Measurements from ENCODE around the gene RAC3. TPM values are rescaled to one million over a fixed set of nuclear protein-coding genes. Genes with fewer than 3 reads are reported as not detected.
A peak's percentile ranks its signal among the peaks of the same experiment; 100 is the strongest.

RAC3 gene
- total RNA-seq, 1 experiment from 2014 or later = 84.8 TPM

DNA sequence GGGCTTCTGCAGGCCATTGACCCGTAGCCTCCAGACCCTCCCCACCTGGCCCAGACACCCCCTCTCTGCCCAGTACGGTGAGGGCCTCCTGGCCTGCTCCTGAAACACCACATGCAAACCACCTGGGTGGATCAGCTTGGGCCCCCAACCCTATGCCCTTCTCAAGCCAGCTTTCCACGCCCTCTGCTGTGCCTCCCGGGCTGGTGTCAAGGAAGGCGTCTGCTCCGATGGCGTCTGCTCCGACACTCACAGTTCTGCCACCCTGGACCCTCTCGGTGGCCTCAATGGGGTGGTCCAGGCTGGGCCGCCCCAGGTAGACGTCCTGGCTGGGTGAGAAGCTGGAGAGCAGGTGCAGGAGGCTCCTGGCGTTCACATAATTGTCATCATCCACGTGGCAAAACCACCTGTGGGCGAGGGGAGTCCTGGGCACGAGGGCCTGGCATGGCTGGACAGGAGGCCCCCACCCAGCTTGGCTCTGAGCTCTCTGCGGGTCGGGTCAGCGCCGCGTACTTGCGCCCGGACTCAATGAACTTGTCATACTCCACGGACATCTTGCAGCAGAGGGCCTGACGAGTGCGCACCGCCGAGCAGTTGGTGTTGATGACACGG, 18.8 kb downstream of the RAC3 start:
- no peak overlapping the region for H3K27ac ChIP-seq (ENCODE audit: insufficient read length, low read depth, low read length)
- no peak overlapping the region for H2BK120ac ChIP-seq (ENCODE audit: low read depth, low read length, poor library complexity, severe bottlenecking)
- H3K56ac ChIP-seq (ENCODE audit: insufficient read length, low read depth, low read length) = no peak overlapping the region
- no peak overlapping the region; a peak in 1 of 7 replicates for H3K27ac Mint-ChIP-seq
- no peaks in the 10 kb centered on the region for H3K23me2 ChIP-seq (ENCODE audit: insufficient read length, low read depth, low read length, poor library complexity, severe bottlenecking)
- H3K4me1 Mint-ChIP-seq = peaks cover 0 to 13% of the 10 kb centered on the region in 2 experiments; a peak in 2 of 4 replicates
- H3K9me3 ChIP-seq (ENCODE audit: control insufficient read depth, low read depth, low read length) = no peaks in the 10 kb centered on the region
- H2BK15ac ChIP-seq (ENCODE audit: low read depth, low read length) = no peak overlapping the region
- H2AK5ac ChIP-seq (ENCODE audit: insufficient read length, low read length) = no peak overlapping the region
- H3K36me3 Mint-ChIP-seq (ENCODE audit: insufficient read depth in 1 of 3, low read depth in 3 of 3) = peaks cover 10 to 38% (median 34%) of the 10 kb centered on the region in 3 experiments; a peak in 6 of 7 replicates
- H3K4ac ChIP-seq (ENCODE audit: low read depth, low read length) = no peak overlapping the region
- H3K79me1 ChIP-seq (ENCODE audit: insufficient read depth, low read depth, low read length, poor library complexity, severe bottlenecking) = peaks cover 2% of the 10 kb centered on the region
- no peak overlapping the region for H4K91ac ChIP-seq (ENCODE audit: insufficient read length, low read depth, low read length)
- no peak overlapping the region for H2BK12ac ChIP-seq (ENCODE audit: insufficient read length, low read depth, low read length)
- no peak overlapping the region for H3K14ac ChIP-seq (ENCODE audit: insufficient read depth, low read length)
- WGBS (ENCODE audit: extremely low coverage, insufficient read length, low lambda C conversion rate) = no CpG with 5 or more reads among the region's 28 CpGs
- H4K5ac ChIP-seq (ENCODE audit: insufficient read length, low read depth, low read length) = no peak overlapping the region
- H3K4me2 ChIP-seq (ENCODE audit: insufficient read depth, insufficient read length, low read length) = peak overlapping the region; percentile 5
- no peak overlapping the region for H2AFZ ChIP-seq (ENCODE audit: low read length)
- no peak overlapping the region for H3K9ac ChIP-seq (ENCODE audit: extremely low read depth, insufficient read length, low read length)
- peak overlapping the region; percentile 78 to 86 for H3K4me3 Mint-ChIP-seq
- no peak overlapping the region for H3K23ac ChIP-seq (ENCODE audit: insufficient read length, low read depth, low read length)
- no peak overlapping the region for H3K18ac ChIP-seq (ENCODE audit: insufficient read length, low read depth, low read length)
- no peak overlapping the region for H4K8ac ChIP-seq (replicated peaks; ENCODE audit: insufficient read length, low read depth, low read length)
- no peaks in the 10 kb centered on the region for H3K27me3 ChIP-seq (ENCODE audit: insufficient read depth, low read length)
- H2BK5ac ChIP-seq (ENCODE audit: insufficient read length, low read length) = no peak overlapping the region
- no peaks in the 10 kb centered on the region for H3K4me1 ChIP-seq (ENCODE audit: insufficient read depth, low read length)
- no peaks in the 10 kb centered on the region for H4K20me1 ChIP-seq (ENCODE audit: control insufficient read depth, insufficient read depth, insufficient read length)
- H3T11ph ChIP-seq (ENCODE audit: low read length) = no peak overlapping the region
- TF ChIP-seq, protein P1, sequence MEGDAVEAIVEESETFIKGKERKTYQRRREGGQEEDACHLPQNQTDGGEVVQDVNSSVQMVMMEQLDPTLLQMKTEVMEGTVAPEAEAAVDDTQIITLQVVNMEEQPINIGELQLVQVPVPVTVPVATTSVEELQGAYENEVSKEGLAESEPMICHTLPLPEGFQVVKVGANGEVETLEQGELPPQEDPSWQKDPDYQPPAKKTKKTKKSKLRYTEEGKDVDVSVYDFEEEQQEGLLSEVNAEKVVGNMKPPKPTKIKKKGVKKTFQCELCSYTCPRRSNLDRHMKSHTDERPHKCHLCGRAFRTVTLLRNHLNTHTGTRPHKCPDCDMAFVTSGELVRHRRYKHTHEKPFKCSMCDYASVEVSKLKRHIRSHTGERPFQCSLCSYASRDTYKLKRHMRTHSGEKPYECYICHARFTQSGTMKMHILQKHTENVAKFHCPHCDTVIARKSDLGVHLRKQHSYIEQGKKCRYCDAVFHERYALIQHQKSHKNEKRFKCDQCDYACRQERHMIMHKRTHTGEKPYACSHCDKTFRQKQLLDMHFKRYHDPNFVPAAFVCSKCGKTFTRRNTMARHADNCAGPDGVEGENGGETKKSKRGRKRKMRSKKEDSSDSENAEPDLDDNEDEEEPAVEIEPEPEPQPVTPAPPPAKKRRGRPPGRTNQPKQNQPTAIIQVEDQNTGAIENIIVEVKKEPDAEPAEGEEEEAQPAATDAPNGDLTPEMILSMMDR (conservative IDR thresholded peaks at IDR 0.05) = no peak
- H3K27me3 Mint-ChIP-seq (ENCODE audit: low read depth) = no peaks in the 10 kb centered on the region; the same call in 1 of the 2 replicates
- no peaks in the 10 kb centered on the region for H3K79me2 ChIP-seq (ENCODE audit: insufficient read depth, low read length)
- no peak overlapping the region for H2BK20ac ChIP-seq (ENCODE audit: low read depth, low read length, poor library complexity, severe bottlenecking)
- no peak for DNase-seq
- H3K9me3 Mint-ChIP-seq = no peaks in the 10 kb centered on the region

Measured in H9 (cell line).